Measurements from ENCODE around the gene HSD11B1. TPM values are rescaled to one million over a fixed set of nuclear protein-coding genes. Genes with fewer than 3 reads are reported as not detected.
A peak's percentile ranks its signal among the peaks of the same experiment; 100 is the strongest.

The HSD11B1 gene
- total RNA-seq, 2 experiments from 2014 or later, result 0.33 TPM; not detected in 1

DNA sequence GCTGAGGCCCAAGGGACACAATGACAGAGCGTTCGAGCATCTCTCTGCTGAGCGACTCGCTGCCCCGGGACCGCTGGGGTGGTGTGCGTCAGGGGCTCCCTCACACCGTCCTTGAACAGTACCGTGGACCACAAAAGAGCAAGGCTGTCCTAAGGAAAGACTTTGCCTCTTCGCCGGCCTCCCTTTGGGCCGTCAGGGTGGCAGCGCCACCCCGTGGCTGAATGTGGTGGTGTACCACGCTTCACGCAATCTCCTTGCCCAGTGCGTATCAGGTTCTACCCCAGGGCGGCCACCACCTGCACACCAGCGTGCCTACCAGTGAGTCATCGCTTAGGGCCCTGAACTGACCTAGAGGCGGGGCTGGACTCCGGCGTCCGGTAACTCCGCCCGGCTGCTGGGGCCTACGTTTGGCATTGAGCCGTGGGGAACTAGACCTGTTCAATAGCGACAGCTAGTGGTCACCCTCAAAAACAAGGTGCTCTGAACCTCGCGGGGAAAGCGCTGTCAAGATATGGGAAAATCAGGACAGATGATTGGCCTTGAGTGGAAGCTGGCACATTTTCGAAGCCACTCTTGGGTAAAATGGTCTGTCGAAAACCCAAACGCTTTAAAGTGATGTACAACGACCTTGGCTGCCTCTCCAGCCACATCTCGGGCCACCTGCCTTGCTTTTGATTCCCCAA is 43.1 kb downstream of the HSD11B1 start:
- Mint-ChIP-seq H3K27ac (peak overlapping the region; percentile 89), H3K27me3 (no peaks in the 10 kb centered on the region), H3K4me1 (ENCODE audit: low read depth) (peaks cover 56% of the 10 kb centered on the region), H3K9me3 (no peaks in the 10 kb centered on the region), H3K4me3 (peak overlapping the region; percentile 91), H3K36me3 (ENCODE audit: low read depth) (no peaks in the 10 kb centered on the region)
- DNase-seq, result peak; percentile 69 to 93 (median 78)
- Histone ChIP-seq H3K9me3 (ENCODE audit: control insufficient read depth in 1 of 2, insufficient read depth in 1 of 2, low read length in 2 of 2) (no peaks in the 10 kb centered on the region), H3K27me3 (ENCODE audit: control insufficient read depth in 1 of 2, insufficient read depth in 2 of 2, low read length in 2 of 2) (no peaks in the 10 kb centered on the region), H3K4me3 (ENCODE audit: low read length) (peak overlapping the region; percentile 58), H3K27ac (ENCODE audit: low read depth in 1 of 2, low read length in 2 of 2) (peak overlapping the region; percentile 66), H3K4me1 (ENCODE audit: insufficient read depth, low read length) (peaks cover 47% of the 10 kb centered on the region), H3K36me3 (ENCODE audit: insufficient read depth, low read length) (no peaks in the 10 kb centered on the region)
- ChIA-PET CTCF (interaction anchor here (0.6 to 7.3 kb wide), 15 partner anchors 9 to 181 kb away, joined by 3 to 80 read pairs (median 6); partner anchors contain the start of genes C1orf74 and TRAF3IP3), POLR2A (interaction anchor here (0.7 to 13.9 kb wide), 5 partner anchors 8 to 34 kb away, joined by 3 to 478 read pairs (median 3); partner anchors contain the start of gene TRAF3IP3)
- ATAC-seq (ENCODE audit: poor library complexity), result peak; percentile 79
- intact Hi-C loops (cut with DNase I, micrococcal nuclease), result loop anchor here (1.0 to 5.0 kb wide), 9 partner anchors 19 to 179 kb away; no protein-coding TSS in a partner anchor
- TF ChIP-seq CTCF (IDR thresholded peaks at IDR 0.05), result peak; percentile 99

GRCh38 chr1:209748620-209749019 is 44.0 kb downstream of the HSD11B1 start:
- intact Hi-C loops (cut with DNase I, micrococcal nuclease), result loop anchor here (1.0 to 5.0 kb wide), 4 partner anchors 18 to 74 kb away; no protein-coding TSS in a partner anchor
- Mint-ChIP-seq H3K4me3 (peak overlapping the region; percentile 91), H3K27ac (peak overlapping the region; percentile 89), H3K36me3 (ENCODE audit: low read depth) (no peaks in the 10 kb centered on the region), H3K27me3 (no peaks in the 10 kb centered on the region), H3K9me3 (no peaks in the 10 kb centered on the region), H3K4me1 (ENCODE audit: low read depth) (peaks cover 61% of the 10 kb centered on the region)
- ChIA-PET CTCF (interaction anchor here (0.7 to 7.3 kb wide), 12 partner anchors 8 to 182 kb away, joined by 3 to 80 read pairs (median 8); partner anchors contain the start of genes C1orf74, TRAF3IP3 and UTP25), POLR2A (interaction anchor here (1.1 to 13.9 kb wide), 6 partner anchors 19 to 36 kb away, joined by 3 to 478 read pairs (median 5); partner anchors contain the start of gene C1orf74)
- Histone ChIP-seq H3K27ac (ENCODE audit: low read depth in 1 of 2, low read length in 2 of 2) (peak overlapping the region; percentile 66), H3K4me1 (ENCODE audit: insufficient read depth, low read length) (peaks cover 51% of the 10 kb centered on the region), H3K9me3 (ENCODE audit: control insufficient read depth in 1 of 2, insufficient read depth in 1 of 2, low read length in 2 of 2) (no peaks in the 10 kb centered on the region), H3K27me3 (ENCODE audit: control insufficient read depth in 1 of 2, insufficient read depth in 2 of 2, low read length in 2 of 2) (no peaks in the 10 kb centered on the region), H3K4me3 (ENCODE audit: low read length) (no peak overlapping the region), H3K36me3 (ENCODE audit: insufficient read depth, low read length) (no peaks in the 10 kb centered on the region)
- ATAC-seq (ENCODE audit: poor library complexity) (no peak), DNase-seq (peak in 1 of 14 experiments; percentile 22)
- TF ChIP-seq CTCF (IDR thresholded peaks at IDR 0.05), result no peak

DNA sequence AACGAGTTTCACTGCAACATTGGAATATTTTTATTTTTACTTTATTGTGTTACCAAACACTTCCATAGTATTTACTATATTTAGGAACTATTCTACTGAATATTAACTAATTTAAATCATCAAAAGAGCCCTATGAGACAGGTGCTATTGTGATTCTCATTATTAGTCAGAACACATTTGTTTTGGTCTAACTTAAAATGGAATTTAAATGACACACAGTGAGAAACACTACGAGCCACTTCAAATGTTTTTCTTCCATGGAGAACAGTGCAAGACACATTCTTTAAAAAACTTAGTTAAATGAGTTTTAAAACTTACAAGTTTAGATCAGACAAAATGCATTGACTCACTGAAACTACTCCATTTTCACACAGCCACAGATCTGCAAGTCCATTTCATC is 44.6 kb downstream of the HSD11B1 start:
- Mint-ChIP-seq H3K27ac (peak overlapping the region; percentile 89), H3K4me3 (peak overlapping the region; percentile 16), H3K36me3 (ENCODE audit: low read depth) (no peaks in the 10 kb centered on the region), H3K27me3 (no peaks in the 10 kb centered on the region), H3K9me3 (no peaks in the 10 kb centered on the region), H3K4me1 (ENCODE audit: low read depth) (peaks cover 67% of the 10 kb centered on the region)
- CTCF ChIA-PET, result interaction anchor here (1.3 to 7.3 kb wide), 9 partner anchors 7 to 183 kb away, joined by 3 to 80 read pairs (median 8); partner anchors contain the start of genes TRAF3IP3 and UTP25
- Histone ChIP-seq H3K27ac (ENCODE audit: low read depth in 1 of 2, low read length in 2 of 2) (no peak overlapping the region), H3K36me3 (ENCODE audit: insufficient read depth, low read length) (no peaks in the 10 kb centered on the region), H3K4me1 (ENCODE audit: insufficient read depth, low read length) (peaks cover 53% of the 10 kb centered on the region), H3K4me3 (ENCODE audit: low read length) (no peak overlapping the region), H3K27me3 (ENCODE audit: control insufficient read depth in 1 of 2, insufficient read depth in 2 of 2, low read length in 2 of 2) (no peaks in the 10 kb centered on the region), H3K9me3 (ENCODE audit: control insufficient read depth in 1 of 2, insufficient read depth in 1 of 2, low read length in 2 of 2) (no peaks in the 10 kb centered on the region)
- POLR2A ChIA-PET, result interaction anchor here (0.7 to 13.9 kb wide), 4 partner anchors 18 to 76 kb away, joined by 3 to 478 read pairs (median 5); partner anchors contain the start of gene C1orf74
- TF ChIP-seq CTCF (IDR thresholded peaks at IDR 0.05), result no peak
- intact Hi-C loops (cut with DNase I, micrococcal nuclease), result loop anchor here (2.0 to 5.0 kb wide), 3 partner anchors 18 to 73 kb away; no protein-coding TSS in a partner anchor
- ATAC-seq (ENCODE audit: poor library complexity) (no peak), DNase-seq (no peak)

All from CD4-positive, alpha-beta T cell (primary cell).